ENCODE results near the gene DIDO1. TPM values are rescaled to one million over a fixed set of nuclear protein-coding genes. Genes with fewer than 3 reads are reported as not detected.

Gene DIDO1
- total RNA-seq, 1 donor from 2014 or later = 37.5 TPM

- FAIRE-seq (no peak), DNase-seq (ENCODE audit: low spot score in 2 of 2) (no peak)
Measured at GRCh38 chr20:62914436-62914835, 11.9 kb downstream of the DIDO1 start.

GRCh38 chr20:62913043-62913630, 13.2 kb downstream of the DIDO1 start:
- no peak for FAIRE-seq

GRCh38 chr20:62911701-62912280, 14.5 kb downstream of the DIDO1 start:
- no peak for FAIRE-seq
- DNase-seq (ENCODE audit: low spot score in 2 of 2) = no peak

More at GRCh38 chr20:62913043-62913630, 13.2 kb downstream of the DIDO1 start:
- no peak for DNase-seq (ENCODE audit: low spot score in 2 of 2)

GRCh38 chr20:62910777-62911497, 15.4 kb downstream of the DIDO1 start:
- DNase-seq (ENCODE audit: low spot score in 2 of 2) = no peak
- no peak for FAIRE-seq

- FAIRE-seq = no peak
- DNase-seq (ENCODE audit: low spot score in 2 of 2) = no peak
Measured at GRCh38 chr20:62910217-62910766, 16.0 kb downstream of the DIDO1 start.

- FAIRE-seq (no peak), DNase-seq (ENCODE audit: low spot score in 2 of 2) (no peak)
Measured at GRCh38 chr20:62908971-62909791, 17.1 kb downstream of the DIDO1 start.

- FAIRE-seq (no peak), DNase-seq (ENCODE audit: low spot score in 2 of 2) (no peak)
Measured at GRCh38 chr20:62907384-62908317, 18.7 kb downstream of the DIDO1 start.

GRCh38 chr20:62906647-62907375, 19.5 kb downstream of the DIDO1 start:
- FAIRE-seq (no peak), DNase-seq (ENCODE audit: low spot score in 2 of 2) (no peak)

GRCh38 chr20:62906209-62906608, 20.1 kb downstream of the DIDO1 start:
- DNase-seq (ENCODE audit: low spot score in 2 of 2) (no peak), FAIRE-seq (no peak)

- no peak for FAIRE-seq
- DNase-seq (ENCODE audit: low spot score in 2 of 2) = no peak
Measured at GRCh38 chr20:62905536-62906117, 20.7 kb downstream of the DIDO1 start.

- FAIRE-seq (no peak), DNase-seq (ENCODE audit: low spot score in 2 of 2) (no peak)
Measured at GRCh38 chr20:62902926-62903615, 23.2 kb downstream of the DIDO1 start.

- FAIRE-seq (no peak), DNase-seq (ENCODE audit: low spot score in 2 of 2) (no peak)
Measured at GRCh38 chr20:62901891-62902290, 24.4 kb downstream of the DIDO1 start.

GRCh38 chr20:62900692-62901584, 25.4 kb downstream of the DIDO1 start:
- no peak for FAIRE-seq
- DNase-seq (ENCODE audit: low spot score in 2 of 2) = no peak

- no peak for FAIRE-seq
Measured at GRCh38 chr20:62900052-62900691, 26.1 kb downstream of the DIDO1 start.

GRCh38 chr20:62899633-62900051, 26.7 kb downstream of the DIDO1 start:
- FAIRE-seq (no peak), DNase-seq (ENCODE audit: low spot score in 2 of 2) (no peak)

More at GRCh38 chr20:62900052-62900691, 26.1 kb downstream of the DIDO1 start:
- peak; percentile 80 to 91 for DNase-seq (ENCODE audit: low spot score in 2 of 2)

- no peak for DNase-seq (ENCODE audit: low spot score in 2 of 2)
- no peak for FAIRE-seq
Measured at GRCh38 chr20:62898970-62899632, 27.2 kb downstream of the DIDO1 start.
